HEK293 (cell line): Measurements from ENCODE around the gene CSNK1E.

Experiments
- CTCF ChIA-PET: fragments of 350-600 bp; formaldehyde crosslinking; extraction: SDS; loops from one replicate; lab custom pipeline; 2021; ENCODE audit warnings: antibody characterized with exemption; lab: Yijun Ruan, JAX
- POLR2A ChIA-PET: fragments of 300-600 bp; formaldehyde crosslinking; extraction: SDS; loops from one replicate; lab custom pipeline; 2020; ENCODE audit warnings: antibody characterized with exemption, inconsistent platforms; lab: Yijun Ruan, JAX
- H3K27ac ChIP-seq: fragments of 200-500 bp; sonication (Bioruptor generic); 2 replicates; pipeline ENCODE4 v1.5.1; 2014; ENCODE audit warnings: low read depth, low read length, control low read depth, inconsistent platforms; ENCODE audit errors: extremely low read depth
- H3K36me3 ChIP-seq, 2 experiments: fragments of 200-500 bp in 1 of 2; sonication (Bioruptor generic) in 1 of 2; 1 replicate in 1 of 2; 2 replicates in 1 of 2; pipeline ENCODE4 v1.5.1; 2014 to 2017; ENCODE audit warnings: inconsistent platforms in 2 of 2, low read length in 2 of 2; ENCODE audit not compliant: control insufficient read depth in 2 of 2, insufficient read depth in 1 of 2
- H3K4me1 ChIP-seq: fragments of 200-500 bp; sonication (Bioruptor generic); 2 replicates; pipeline ENCODE4 v1.5.1; 2014; ENCODE audit warnings: mild to moderate bottlenecking, low read length, inconsistent platforms; ENCODE audit not compliant: control insufficient read depth, insufficient read depth
- H3K4me3 ChIP-seq: 2 replicates; pipeline ENCODE4 v1.5.1; 2011; ENCODE audit warnings: low read depth, mild to moderate bottlenecking, control low read depth, low read length, moderate library complexity
- H3K9me3 ChIP-seq: fragments of 200-500 bp; sonication (Bioruptor generic); 2 replicates; pipeline ENCODE4 v1.5.1; 2014; ENCODE audit warnings: low read depth, low read length, inconsistent platforms; ENCODE audit not compliant: control insufficient read depth, insufficient read depth
- GLIS1 ChIP-seq: fragments of 450-650 bp; formaldehyde crosslinking; IDR thresholded peaks from 2 replicates; pipeline ENCODE4 v1.5.1; 2016; ENCODE audit warnings: missing biosample characterization, missing genetic modification characterization
- GLIS2 ChIP-seq: fragments of 450-650 bp; formaldehyde crosslinking; IDR thresholded peaks from 2 replicates; pipeline ENCODE4 v1.5.1; 2016; ENCODE audit warnings: missing biosample characterization, missing genetic modification characterization
- KLF17 ChIP-seq: fragments of 450-650 bp; formaldehyde crosslinking; IDR thresholded peaks from 2 replicates; pipeline ENCODE4 v1.5.1; 2016; ENCODE audit warnings: missing biosample characterization, missing genetic modification characterization
- OSR2 ChIP-seq: fragments of 450-650 bp; formaldehyde crosslinking; IDR thresholded peaks from 2 replicates; pipeline ENCODE4 v1.5.1; 2016; ENCODE audit warnings: missing biosample characterization, missing genetic modification characterization
- PATZ1 ChIP-seq: fragments of 450-650 bp; formaldehyde crosslinking; IDR thresholded peaks from 2 replicates; pipeline ENCODE4 v1.5.1; 2016; ENCODE audit warnings: missing biosample characterization, missing genetic modification characterization
- PRDM1 ChIP-seq: fragments of 450-650 bp; formaldehyde crosslinking; IDR thresholded peaks from 2 replicates; pipeline ENCODE4; 2016; ENCODE audit warnings: missing biosample characterization, missing genetic modification characterization
- PRDM4 ChIP-seq: fragments of 450-650 bp; formaldehyde crosslinking; IDR thresholded peaks from 2 replicates; pipeline ENCODE4 v1.5.1; 2017; ENCODE audit warnings: missing biosample characterization, missing genetic modification characterization
- PRDM6 ChIP-seq: fragments of 450-650 bp; formaldehyde crosslinking; IDR thresholded peaks from 2 replicates; pipeline ENCODE4 v1.5.1; 2017; ENCODE audit warnings: missing biosample characterization, missing genetic modification characterization
- SCRT2 ChIP-seq: fragments of 450-650 bp; formaldehyde crosslinking; IDR thresholded peaks from 2 replicates; pipeline ENCODE4 v1.5.1; 2016; ENCODE audit warnings: missing biosample characterization, missing genetic modification characterization
- SP3 ChIP-seq: fragments of 450-650 bp; formaldehyde crosslinking; IDR thresholded peaks from 2 replicates; pipeline ENCODE4 v1.5.1; 2016; ENCODE audit warnings: missing biosample characterization, missing genetic modification characterization
- SP7 ChIP-seq: fragments of 450-650 bp; formaldehyde crosslinking; IDR thresholded peaks from 2 replicates; pipeline ENCODE4 v1.5.1; 2016; ENCODE audit warnings: missing biosample characterization, missing genetic modification characterization
- ZBTB17 ChIP-seq: fragments of 450-650 bp; formaldehyde crosslinking; IDR thresholded peaks from 2 replicates; pipeline ENCODE4 v1.5.1; 2016; ENCODE audit warnings: missing biosample characterization, missing genetic modification characterization
- ZBTB21 ChIP-seq: fragments of 450-650 bp; formaldehyde crosslinking; IDR thresholded peaks from 2 replicates; pipeline ENCODE4 v1.5.1; 2017; ENCODE audit warnings: missing biosample characterization, missing genetic modification characterization
- ZFP69B ChIP-seq: fragments of 450-650 bp; formaldehyde crosslinking; IDR thresholded peaks from 2 replicates; pipeline ENCODE4 v1.5.1; 2016; ENCODE audit warnings: missing biosample characterization, missing genetic modification characterization
- ZIC2 ChIP-seq: fragments of 450-650 bp; formaldehyde crosslinking; IDR thresholded peaks from 2 replicates; pipeline ENCODE4 v1.5.1; 2016; ENCODE audit warnings: missing biosample characterization, missing genetic modification characterization
- ZNF19 ChIP-seq: fragments of 450-650 bp; formaldehyde crosslinking; IDR thresholded peaks from 2 replicates; pipeline ENCODE4; 2016; ENCODE audit warnings: missing biosample characterization, missing genetic modification characterization, low read depth
- ZNF214 ChIP-seq: fragments of 450-650 bp; formaldehyde crosslinking; IDR thresholded peaks from 2 replicates; pipeline ENCODE4 v1.5.1; 2017; ENCODE audit warnings: missing biosample characterization, mild to moderate bottlenecking, missing genetic modification characterization, borderline replicate concordance
- ZNF335 ChIP-seq: fragments of 450-650 bp; formaldehyde crosslinking; conservative IDR thresholded peaks from 2 replicates; pipeline ENCODE4 v1.5.1; 2016; ENCODE audit warnings: missing biosample characterization, missing genetic modification characterization
- ZNF510 ChIP-seq: fragments of 450-650 bp; formaldehyde crosslinking; IDR thresholded peaks from 2 replicates; pipeline ENCODE4 v1.5.1; 2018; ENCODE audit warnings: mild to moderate bottlenecking, missing genetic modification characterization, missing biosample characterization; ENCODE audit not compliant: insufficient replicate concordance
- ZNF518A ChIP-seq: fragments of 450-650 bp; formaldehyde crosslinking; conservative IDR thresholded peaks from 2 replicates; pipeline ENCODE4 v1.5.1; 2016; ENCODE audit warnings: low read depth, missing biosample characterization, missing genetic modification characterization
- ZNF785 ChIP-seq: fragments of 450-650 bp; formaldehyde crosslinking; IDR thresholded peaks from 2 replicates; pipeline ENCODE4 v1.5.1; 2016; ENCODE audit warnings: missing biosample characterization, missing genetic modification characterization
- ZXDB ChIP-seq: fragments of 450-650 bp; formaldehyde crosslinking; IDR thresholded peaks from 2 replicates; pipeline ENCODE4 v1.5.1; 2016; ENCODE audit warnings: missing biosample characterization, missing genetic modification characterization

CSNK1E gene

GRCh38 chr22:38243007-38243765 is 74.0 kb downstream of the CSNK1E start:
- H3K36me3 ChIP-seq = peaks cover 0 to 72% of the 10 kb centered on the region in 2 experiments; a peak in 2 of 3 replicates
- ChIA-PET POLR2A (interaction anchor here (0.6 kb wide), 1 partner anchor 352 kb away, joined by 4 read pairs; no protein-coding TSS in a partner anchor), CTCF (interaction anchor here (0.6 to 1.5 kb wide), 3 partner anchors 13 to 143 kb away, joined by 4 to 12 read pairs (median 4); no protein-coding TSS in a partner anchor)
- no peak overlapping the region for H3K4me3 ChIP-seq
- no peak overlapping the region for H3K27ac ChIP-seq
- no peaks in the 10 kb centered on the region for H3K4me1 ChIP-seq
- H3K9me3 ChIP-seq = no peaks in the 10 kb centered on the region
- TF ChIP-seq GLIS2 (tag by site-specific recombination) = 0 out of 2 replicates have a peak, but pooled peaks have one; percentile 18
- no peak for TF ChIP-seq ZNF214 (tag by site-specific recombination)
- TF ChIP-seq ZBTB21 (tag by site-specific recombination) = no peak
- TF ChIP-seq ZNF510 (tag by site-specific recombination) = no peak
- no peak for TF ChIP-seq ZNF19
- TF ChIP-seq ZIC2 (tag by site-specific recombination) = peak; percentile 57
- TF ChIP-seq SP7 (tag by site-specific recombination) = no peak
- TF ChIP-seq GLIS1 (tag by site-specific recombination) = peak; percentile 84
- TF ChIP-seq ZNF335 = no peak
- TF ChIP-seq ZFP69B (tag by site-specific recombination) = no peak
- TF ChIP-seq, all 188 proteins: peak for 3

- ChIA-PET CTCF (interaction anchor here (1.9 kb wide), 1 partner anchor 21 kb away, joined by 5 read pairs; no protein-coding TSS in a partner anchor), POLR2A (no interaction called here)
- H3K9me3 ChIP-seq = no peaks in the 10 kb centered on the region
- peaks cover 0 to 66% of the 10 kb centered on the region in 2 experiments; a peak in 2 of 3 replicates for H3K36me3 ChIP-seq
- H3K4me3 ChIP-seq = no peak overlapping the region
- no peaks in the 10 kb centered on the region for H3K4me1 ChIP-seq
- no peak overlapping the region for H3K27ac ChIP-seq
- TF ChIP-seq ZXDB (no peak), SP3 (tag by site-specific recombination) (no peak), PRDM4 (peak; percentile 96), ZNF785 (tag by site-specific recombination) (no peak), OSR2 (no peak), ZBTB17 (tag by site-specific recombination) (peak; percentile 78), PRDM1 (tag by site-specific recombination) (peak; percentile 7; the same call in 1 of the 2 replicates), SCRT2 (tag by site-specific recombination) (peak; percentile 25; the same call in 1 of the 2 replicates), KLF17 (no peak), PATZ1 (no peak), ZNF518A (no peak), PRDM6 (tag by site-specific recombination) (no peak)
Observed at GRCh38 chr22:38240734-38241252, 76.4 kb downstream of the CSNK1E start.
